Skeletal muscle tissue (tissue), 4 donors: ENCODE data around the gene COX19. TPM values are rescaled to one million over a fixed set of nuclear protein-coding genes. Genes with fewer than 3 reads are reported as not detected.

Experiments
- H3K27ac ChIP-seq: one replicate; pipeline ENCODE4 v1.7.0; 2013; ENCODE audit warnings: mild to moderate bottlenecking, low read depth, low read length, inconsistent platforms
- H3K27me3 ChIP-seq, 3 donors: one replicate each; pipeline ENCODE4 v1.7.0; 2013; ENCODE audit warnings: low read length in 3 of 3; ENCODE audit not compliant: control insufficient read depth in 3 of 3, insufficient read depth in 3 of 3
- H3K36me3 ChIP-seq, 3 donors: one replicate each; pipeline ENCODE4 v1.7.0; 2013; ENCODE audit warnings: low read length in 3 of 3; ENCODE audit not compliant: control insufficient read depth in 3 of 3, insufficient read depth in 3 of 3
- H3K4me1 ChIP-seq, 3 donors: one replicate each; pipeline ENCODE4 v1.7.0; 2013; ENCODE audit warnings: low read length in 3 of 3, mild to moderate bottlenecking in 3 of 3; ENCODE audit not compliant: control insufficient read depth in 3 of 3, insufficient read depth in 3 of 3
- H3K4me3 ChIP-seq, 3 donors: one replicate each; pipeline ENCODE4 v1.7.0; 2013; ENCODE audit warnings: low read length in 3 of 3
- H3K9ac ChIP-seq, 3 donors: one replicate each; pipeline ENCODE4 v1.7.0; 2013; ENCODE audit warnings: low read length in 3 of 3, mild to moderate bottlenecking in 3 of 3, moderate library complexity in 2 of 3, low read depth in 1 of 3
- H3K9me3 ChIP-seq, 3 donors: one replicate each; pipeline ENCODE4 v1.7.0; 2013; ENCODE audit warnings: low read length in 3 of 3; ENCODE audit not compliant: control insufficient read depth in 3 of 3
- total RNA-seq: library from RNA; depleted of rRNA; stranded (reverse); fragments of >200 nt; gene quantifications from one replicate; pipeline ENCODE4 v1.2.3, GENCODE V29; 2014
- donor health status: Osteomylitis.

The COX19 gene
- total RNA-seq, 1 donor from 2014 or later, result 12.0 TPM

GRCh38 chr7:970744-971143 lies 4.6 kb downstream of the COX19 start:
- Histone ChIP-seq H3K4me3 (no peak overlapping the region), H3K27ac (no peak overlapping the region), H3K4me1 (peaks cover 7 to 34% (median 15%) of the 10 kb centered on the region in 3 donors), H3K9me3 (no peaks in the 10 kb centered on the region), H3K9ac (no peak overlapping the region), H3K27me3 (no peaks in the 10 kb centered on the region), H3K36me3 (peaks cover 26 to 42% (median 29%) of the 10 kb centered on the region in 3 donors)

- Histone ChIP-seq H3K4me1 (peaks cover 17 to 40% (median 25%) of the 10 kb centered on the region in 3 donors), H3K27me3 (no peaks in the 10 kb centered on the region), H3K36me3 (peaks cover 26 to 42% (median 29%) of the 10 kb centered on the region in 3 donors), H3K4me3 (no peak overlapping the region), H3K9me3 (no peaks in the 10 kb centered on the region), H3K27ac (no peak overlapping the region), H3K9ac (no peak overlapping the region)
These were observed 5.9 kb downstream of the COX19 start for GRCh38 chr7:969403-969802.

GRCh38 chr7:968205-969105 lies 6.9 kb downstream of the COX19 start:
- peaks cover 17 to 41% (median 26%) of the 10 kb centered on the region in 3 donors for H3K4me1 ChIP-seq
- H3K9me3 ChIP-seq, result no peaks in the 10 kb centered on the region
- H3K36me3 ChIP-seq, result peaks cover 26 to 42% (median 29%) of the 10 kb centered on the region in 3 donors
- no peak overlapping the region for H3K27ac ChIP-seq
- peaks cover 0 to 3% (median 3%) of the 10 kb centered on the region in 3 donors for H3K27me3 ChIP-seq
- H3K4me3 ChIP-seq, result no peak overlapping the region
- H3K9ac ChIP-seq, result no peak overlapping the region

GRCh38 chr7:967361-968082 lies 7.8 kb downstream of the COX19 start:
- H3K9ac ChIP-seq, result no peak overlapping the region
- peaks cover 13 to 35% (median 25%) of the 10 kb centered on the region in 3 donors for H3K4me1 ChIP-seq
- peaks cover 0 to 6% (median 4%) of the 10 kb centered on the region in 3 donors for H3K27me3 ChIP-seq
- H3K4me3 ChIP-seq, result no peak overlapping the region
- no peak overlapping the region for H3K27ac ChIP-seq
- H3K36me3 ChIP-seq, result peaks cover 25 to 37% (median 26%) of the 10 kb centered on the region in 3 donors
- no peaks in the 10 kb centered on the region for H3K9me3 ChIP-seq

GRCh38 chr7:966291-967069 lies 8.9 kb downstream of the COX19 start:
- H3K9ac ChIP-seq, result peak overlapping the region in 1 of 3 donors; percentile 16
- peaks cover 13 to 32% (median 25%) of the 10 kb centered on the region in 3 donors for H3K4me1 ChIP-seq
- H3K27ac ChIP-seq, result no peak overlapping the region
- no peaks in the 10 kb centered on the region for H3K9me3 ChIP-seq
- peaks cover 20 to 29% (median 20%) of the 10 kb centered on the region in 3 donors for H3K36me3 ChIP-seq
- peaks cover 4 to 12% (median 6%) of the 10 kb centered on the region in 3 donors for H3K27me3 ChIP-seq
- no peak overlapping the region for H3K4me3 ChIP-seq

- peak overlapping the region; percentile 43 to 45 (median 45) for H3K4me3 ChIP-seq
These were observed 10.7 kb downstream of the COX19 start for GRCh38 chr7:964401-965231.

GRCh38 chr7:963236-964078 lies 11.9 kb downstream of the COX19 start:
- Histone ChIP-seq H3K27ac (no peak overlapping the region), H3K9me3 (no peaks in the 10 kb centered on the region), H3K9ac (peak overlapping the region in 1 of 3 donors; percentile 16), H3K4me3 (no peak overlapping the region), H3K4me1 (peaks cover 13 to 28% (median 23%) of the 10 kb centered on the region in 3 donors), H3K27me3 (peaks cover 12 to 21% (median 16%) of the 10 kb centered on the region in 3 donors), H3K36me3 (peaks cover 10 to 18% (median 10%) of the 10 kb centered on the region in 3 donors)

More at GRCh38 chr7:964401-965231, 10.7 kb downstream of the COX19 start:
- Histone ChIP-seq H3K36me3 (peaks cover 14 to 28% (median 15%) of the 10 kb centered on the region in 3 donors), H3K27me3 (peaks cover 7 to 16% (median 12%) of the 10 kb centered on the region in 3 donors), H3K9ac (peak overlapping the region; percentile 50 to 82 (median 72)), H3K27ac (peak overlapping the region; percentile 75), H3K9me3 (no peaks in the 10 kb centered on the region), H3K4me1 (peaks cover 13 to 28% (median 23%) of the 10 kb centered on the region in 3 donors)

GRCh38 chr7:962401-963081 lies 12.8 kb downstream of the COX19 start:
- Histone ChIP-seq H3K4me3 (no peak overlapping the region), H3K36me3 (peaks cover under 1 to 9% (median under 1%) of the 10 kb centered on the region in 3 donors), H3K4me1 (peaks cover 13 to 31% (median 23%) of the 10 kb centered on the region in 3 donors), H3K9me3 (no peaks in the 10 kb centered on the region), H3K27ac (no peak overlapping the region), H3K9ac (no peak overlapping the region), H3K27me3 (peaks cover 13 to 31% (median 25%) of the 10 kb centered on the region in 3 donors)
